ENCODE data around the gene MLPH. TPM values are rescaled to one million over a fixed set of nuclear protein-coding genes. Genes with fewer than 3 reads are reported as not detected.

The MLPH gene
- total RNA-seq, 1 donor from 2014 or later = 27.3 TPM

DNA sequence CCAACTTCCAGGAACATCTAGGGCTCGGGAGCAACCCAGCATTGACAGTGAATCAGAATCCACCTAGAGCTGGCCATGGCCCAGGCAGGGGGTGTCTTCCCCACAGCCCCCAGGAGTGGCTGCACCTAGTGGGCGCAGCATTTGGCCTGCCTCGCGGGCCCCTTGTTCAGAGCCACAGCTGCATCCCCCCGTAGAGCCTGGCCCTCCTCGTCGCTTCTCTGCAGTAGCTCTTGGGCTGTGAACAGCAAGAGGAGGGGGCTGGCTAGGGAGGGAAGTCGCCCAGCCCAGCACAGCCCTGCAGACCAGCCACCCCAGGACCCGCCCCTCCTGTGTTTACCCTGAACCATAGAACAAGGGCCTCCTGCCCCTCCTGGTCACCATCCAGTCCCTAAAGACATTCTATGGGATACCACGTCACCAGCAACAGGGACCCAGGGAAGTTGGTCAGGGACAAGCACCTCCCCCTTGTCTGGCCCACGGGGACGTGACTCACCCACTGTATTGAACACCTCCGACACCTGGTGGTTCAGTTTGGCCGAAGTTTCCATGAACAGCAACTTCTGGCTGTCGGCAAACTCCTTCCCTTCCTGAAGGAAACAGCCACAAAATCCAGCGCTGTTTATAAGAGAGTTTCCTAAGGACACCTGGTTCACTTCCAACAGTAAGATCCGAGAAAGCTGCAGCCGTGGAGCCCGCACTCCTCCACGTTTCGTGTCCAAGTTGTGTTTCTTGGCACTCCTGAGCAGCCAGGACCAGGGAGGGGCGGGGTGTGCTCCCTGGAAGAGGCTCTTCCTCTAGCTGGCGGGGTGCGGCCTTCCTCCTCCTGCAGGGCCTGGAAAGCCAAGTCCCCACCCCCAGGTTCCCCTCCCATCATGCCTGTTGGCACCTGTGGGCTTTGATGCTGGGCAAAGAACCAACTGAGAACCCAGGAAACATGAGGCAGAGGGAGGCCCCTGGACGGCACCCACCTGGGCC is 88.1 kb downstream of the MLPH start:
- no peak for DNase-seq (ENCODE audit: low read depth)
- no peak overlapping the region for H3K4me3 ChIP-seq (ENCODE audit: low read depth, low read length)

GRCh38 chr2:237575869-237576862 is 89.1 kb downstream of the MLPH start:
- no peak for DNase-seq (ENCODE audit: low read depth)
- Histone ChIP-seq H3K4me3 (ENCODE audit: low read depth, low read length) (no peak overlapping the region), H3K36me3 (ENCODE audit: control insufficient read depth, insufficient read depth, low read length) (no peaks in the 10 kb centered on the region), H3K27me3 (ENCODE audit: control insufficient read depth, insufficient read depth, low read length) (peaks cover 3% of the 10 kb centered on the region)
- TF ChIP-seq, protein P1, sequence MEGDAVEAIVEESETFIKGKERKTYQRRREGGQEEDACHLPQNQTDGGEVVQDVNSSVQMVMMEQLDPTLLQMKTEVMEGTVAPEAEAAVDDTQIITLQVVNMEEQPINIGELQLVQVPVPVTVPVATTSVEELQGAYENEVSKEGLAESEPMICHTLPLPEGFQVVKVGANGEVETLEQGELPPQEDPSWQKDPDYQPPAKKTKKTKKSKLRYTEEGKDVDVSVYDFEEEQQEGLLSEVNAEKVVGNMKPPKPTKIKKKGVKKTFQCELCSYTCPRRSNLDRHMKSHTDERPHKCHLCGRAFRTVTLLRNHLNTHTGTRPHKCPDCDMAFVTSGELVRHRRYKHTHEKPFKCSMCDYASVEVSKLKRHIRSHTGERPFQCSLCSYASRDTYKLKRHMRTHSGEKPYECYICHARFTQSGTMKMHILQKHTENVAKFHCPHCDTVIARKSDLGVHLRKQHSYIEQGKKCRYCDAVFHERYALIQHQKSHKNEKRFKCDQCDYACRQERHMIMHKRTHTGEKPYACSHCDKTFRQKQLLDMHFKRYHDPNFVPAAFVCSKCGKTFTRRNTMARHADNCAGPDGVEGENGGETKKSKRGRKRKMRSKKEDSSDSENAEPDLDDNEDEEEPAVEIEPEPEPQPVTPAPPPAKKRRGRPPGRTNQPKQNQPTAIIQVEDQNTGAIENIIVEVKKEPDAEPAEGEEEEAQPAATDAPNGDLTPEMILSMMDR (IDR thresholded peaks at IDR 0.05; ENCODE audit: insufficient read depth, low read length, poor library complexity, severe bottlenecking) = no peak

More for the DNA sequence above, 88.1 kb downstream of the MLPH start:
- TF ChIP-seq, protein P1 (IDR thresholded peaks at IDR 0.05; ENCODE audit: insufficient read depth, low read length, poor library complexity, severe bottlenecking) = no peak
- Histone ChIP-seq H3K36me3 (ENCODE audit: control insufficient read depth, insufficient read depth, low read length) (no peaks in the 10 kb centered on the region), H3K27me3 (ENCODE audit: control insufficient read depth, insufficient read depth, low read length) (peaks cover 3% of the 10 kb centered on the region)

- TF ChIP-seq, protein P1 (IDR thresholded peaks at IDR 0.05; ENCODE audit: insufficient read depth, low read length, poor library complexity, severe bottlenecking) = no peak
- H3K27me3 ChIP-seq (ENCODE audit: control insufficient read depth, insufficient read depth, low read length) = peaks cover 3% of the 10 kb centered on the region
Observed at GRCh38 chr2:237576974-237577373, 89.9 kb downstream of the MLPH start.

DNA sequence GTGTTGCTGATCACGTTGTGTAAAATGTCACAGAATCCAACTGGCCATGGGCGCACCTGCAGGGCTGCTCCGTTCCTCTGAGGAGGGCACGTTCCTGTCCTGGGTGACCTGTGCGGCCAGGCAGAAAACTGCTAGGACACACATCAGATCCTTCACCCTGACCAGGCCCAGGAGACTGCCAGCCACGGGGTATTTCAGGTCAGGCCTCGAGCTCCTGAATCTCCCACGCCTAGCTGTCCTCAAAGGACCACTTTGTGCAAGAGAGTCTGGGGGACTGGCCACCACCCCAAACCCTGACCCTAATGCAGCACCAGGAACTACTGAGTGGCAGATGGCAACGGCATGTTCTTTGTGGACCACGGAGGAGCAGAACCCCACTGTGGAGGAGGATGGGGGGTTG is 90.4 kb downstream of the MLPH start:
- no peaks in the 10 kb centered on the region for H3K36me3 ChIP-seq (ENCODE audit: control insufficient read depth, insufficient read depth, low read length)
- TF ChIP-seq, protein P1 (IDR thresholded peaks at IDR 0.05; ENCODE audit: insufficient read depth, low read length, poor library complexity, severe bottlenecking) = no peak
- H3K27me3 ChIP-seq (ENCODE audit: control insufficient read depth, insufficient read depth, low read length) = peaks cover 3% of the 10 kb centered on the region
- no peak for DNase-seq (ENCODE audit: low read depth)
- H3K4me3 ChIP-seq (ENCODE audit: low read depth, low read length) = no peak overlapping the region

More at GRCh38 chr2:237576974-237577373, 89.9 kb downstream of the MLPH start:
- no peak for DNase-seq (ENCODE audit: low read depth)
- Histone ChIP-seq H3K36me3 (ENCODE audit: control insufficient read depth, insufficient read depth, low read length) (no peaks in the 10 kb centered on the region), H3K4me3 (ENCODE audit: low read depth, low read length) (no peak overlapping the region)

DNA sequence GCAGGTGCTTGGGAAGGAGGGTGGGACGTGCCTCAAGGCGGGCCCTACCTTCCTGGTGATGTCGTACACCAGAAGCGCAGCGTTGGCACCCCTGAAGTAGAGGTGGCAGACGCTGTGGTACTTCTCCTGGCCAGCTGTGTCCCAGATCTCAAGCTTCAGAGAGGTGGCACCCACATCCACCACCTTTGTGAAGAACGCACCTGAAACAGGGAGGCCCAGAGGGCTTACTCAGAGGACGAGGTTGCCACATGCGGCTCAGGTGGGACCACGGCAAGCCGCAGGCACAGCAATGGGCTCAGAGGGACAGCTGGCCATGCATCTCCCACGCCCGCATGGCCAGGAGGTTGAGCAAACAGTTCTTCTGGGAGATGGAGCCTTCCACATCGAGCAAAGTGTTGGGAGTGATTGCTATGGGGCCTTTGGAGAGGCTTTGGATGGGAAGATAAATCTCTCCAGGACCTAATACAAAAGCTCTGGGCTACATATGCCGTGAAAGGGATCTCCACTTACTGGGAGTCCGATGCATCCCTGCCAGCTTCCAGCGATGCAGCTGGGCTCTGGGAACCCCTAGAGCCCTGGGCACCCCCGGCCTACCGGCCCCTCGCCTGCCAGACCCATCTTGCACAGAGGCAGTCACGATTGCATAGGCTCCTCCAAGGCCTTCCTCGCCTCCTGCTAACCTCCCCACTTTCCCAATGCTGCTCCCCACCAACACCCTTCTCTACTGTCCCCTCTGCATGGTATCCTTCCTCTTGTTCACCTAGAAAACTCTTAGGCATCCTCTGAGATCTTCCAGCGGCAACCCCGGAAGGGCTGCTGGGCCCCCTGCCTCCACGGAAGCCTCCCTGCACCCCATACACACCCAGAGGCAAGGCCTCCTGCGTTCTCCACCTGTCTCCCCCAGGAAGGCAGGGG is 91.2 kb downstream of the MLPH start:
- H3K27me3 ChIP-seq (ENCODE audit: control insufficient read depth, insufficient read depth, low read length) = peaks cover 3% of the 10 kb centered on the region
- H3K36me3 ChIP-seq (ENCODE audit: control insufficient read depth, insufficient read depth, low read length) = no peaks in the 10 kb centered on the region
- DNase-seq (ENCODE audit: low read depth) = no peak
- no peak overlapping the region for H3K4me3 ChIP-seq (ENCODE audit: low read depth, low read length)
- TF ChIP-seq, protein P1 (IDR thresholded peaks at IDR 0.05; ENCODE audit: insufficient read depth, low read length, poor library complexity, severe bottlenecking) = no peak
